NCI-H2081 treated with DMSO at 0.1 percent for 48 hours (cell line): Measurements from ENCODE around the gene SLC24A3.

Experiments
- DNase-seq: peaks from one replicate; lab custom pipeline; 2025; lab: John Stamatoyannopoulos, UW

SLC24A3 gene

DNA sequence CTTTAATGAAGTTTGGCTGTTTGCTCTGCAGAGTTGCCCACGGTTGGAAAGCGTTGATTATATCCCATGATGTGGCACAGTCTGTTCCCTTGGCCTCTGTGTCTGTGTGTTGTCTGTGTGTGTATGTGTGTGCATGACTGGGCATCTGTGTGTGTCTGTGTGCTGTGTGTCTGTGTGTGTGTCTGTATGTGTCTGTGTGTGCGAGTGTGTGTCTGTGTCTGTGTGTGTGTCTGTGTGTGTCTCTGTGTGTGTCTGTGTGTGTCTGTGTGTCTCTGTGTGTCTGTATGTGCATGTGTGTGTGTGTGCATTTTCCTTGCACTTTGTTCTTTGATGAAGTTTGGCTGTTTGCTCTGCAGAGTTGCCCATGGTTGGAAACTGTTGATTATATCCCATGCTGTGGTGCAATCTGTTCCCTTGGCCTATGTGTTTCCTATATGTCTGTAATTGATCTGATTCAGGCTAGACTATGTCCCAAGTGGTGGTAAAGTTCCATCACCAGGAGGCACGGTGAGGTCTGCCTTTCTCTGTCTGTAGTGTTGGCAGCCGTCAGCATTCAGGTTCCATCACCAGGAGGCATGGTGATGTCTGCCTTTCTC, 467.6 kb downstream of the SLC24A3 start:
- no peak for DNase-seq

DNA sequence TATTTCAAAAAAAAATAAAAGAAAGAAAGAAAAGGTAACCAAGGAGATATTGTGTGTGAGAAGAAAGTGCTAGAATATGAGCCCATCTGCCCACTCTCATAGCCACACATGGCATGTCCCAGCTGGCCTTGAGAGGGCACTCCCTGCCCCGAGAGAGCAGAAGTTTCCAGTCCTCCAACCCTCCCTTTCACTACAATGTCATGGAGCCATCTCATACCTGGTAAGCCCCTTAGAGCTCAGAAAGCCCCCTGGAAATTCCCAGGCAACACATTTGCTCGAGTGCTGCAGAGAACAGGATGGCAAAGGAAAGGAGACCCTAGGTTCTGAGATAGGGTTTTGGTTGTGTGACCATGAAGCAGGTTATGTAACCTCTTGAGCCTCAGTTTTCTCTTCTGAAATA, 469.8 kb downstream of the SLC24A3 start:
- DNase-seq = no peak

DNA sequence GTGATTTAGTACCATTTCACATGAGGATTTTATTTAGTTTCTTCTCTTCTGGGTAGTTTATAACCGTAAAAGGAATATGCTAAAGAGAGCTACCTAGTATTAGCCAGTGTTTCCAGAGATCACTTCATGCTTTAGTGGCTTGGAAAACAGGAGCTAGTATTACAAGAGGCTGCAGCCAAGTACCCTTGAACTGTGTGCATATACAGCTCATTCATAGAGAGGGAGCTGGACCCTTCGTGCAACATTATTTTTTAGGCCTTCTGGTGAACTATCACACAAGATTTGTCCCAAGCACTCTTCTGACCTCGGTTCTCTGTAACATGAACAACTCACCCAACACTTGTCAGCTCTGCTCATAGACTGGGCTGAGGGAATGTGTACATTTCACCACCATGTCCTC, 470.7 kb downstream of the SLC24A3 start:
- DNase-seq = no peak

DNA sequence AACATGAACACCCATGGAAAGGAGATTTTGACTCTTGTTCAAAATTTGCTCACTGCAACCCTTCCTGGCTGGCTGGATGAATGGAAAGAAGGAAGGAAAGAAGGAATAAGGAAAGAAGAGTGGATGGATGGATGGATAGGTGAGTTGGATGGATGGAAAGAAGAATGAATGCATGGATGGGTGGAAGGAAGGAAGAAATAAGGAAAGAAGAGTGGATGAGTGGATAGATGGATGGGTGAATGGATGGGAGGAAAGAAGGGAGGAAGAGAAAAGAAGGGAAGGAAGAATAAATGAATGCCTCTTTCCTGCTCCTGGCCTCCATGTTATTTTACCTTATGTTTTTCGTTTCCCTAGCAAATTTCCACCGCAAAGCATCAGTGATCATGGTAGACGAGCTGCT, 471.4 kb downstream of the SLC24A3 start:
- DNase-seq = no peak

DNA sequence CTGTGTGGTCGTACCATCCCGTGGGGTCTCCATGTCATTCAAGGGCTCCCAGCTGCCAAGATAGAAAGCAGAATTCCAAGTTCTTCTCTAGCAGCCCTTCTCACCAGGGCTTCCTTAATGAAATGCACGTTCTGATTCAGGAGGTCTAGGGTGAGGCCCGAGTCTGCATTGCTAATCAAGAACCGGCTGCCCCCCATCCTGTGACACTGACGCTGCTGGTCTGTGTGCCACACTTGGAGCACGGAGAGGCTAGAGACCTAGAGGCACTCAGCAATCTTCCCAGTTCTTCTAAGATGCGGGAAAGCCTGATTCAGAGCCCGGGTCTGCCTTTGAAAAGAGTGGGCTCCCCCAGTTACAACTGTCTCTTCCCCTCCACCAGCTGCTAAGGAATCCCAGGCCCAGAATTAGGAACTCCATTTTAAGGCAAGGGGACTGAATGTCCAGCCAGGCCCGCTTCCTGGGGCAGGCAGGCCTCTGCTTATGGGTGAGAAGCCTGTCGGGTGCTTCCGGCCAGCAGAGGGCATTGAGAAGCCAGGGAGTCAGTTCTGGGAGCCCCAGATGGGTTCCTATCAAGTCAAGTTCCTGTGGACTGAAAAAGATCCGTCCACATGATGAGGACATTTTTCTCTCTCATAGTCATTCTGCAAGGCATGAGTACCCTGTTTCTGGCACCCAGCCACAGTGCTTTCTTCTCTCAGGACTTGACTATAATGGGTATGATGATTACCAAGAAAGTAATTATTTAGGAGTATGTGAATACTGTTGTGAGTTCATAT, 475.8 kb downstream of the SLC24A3 start:
- DNase-seq = no peak

DNA sequence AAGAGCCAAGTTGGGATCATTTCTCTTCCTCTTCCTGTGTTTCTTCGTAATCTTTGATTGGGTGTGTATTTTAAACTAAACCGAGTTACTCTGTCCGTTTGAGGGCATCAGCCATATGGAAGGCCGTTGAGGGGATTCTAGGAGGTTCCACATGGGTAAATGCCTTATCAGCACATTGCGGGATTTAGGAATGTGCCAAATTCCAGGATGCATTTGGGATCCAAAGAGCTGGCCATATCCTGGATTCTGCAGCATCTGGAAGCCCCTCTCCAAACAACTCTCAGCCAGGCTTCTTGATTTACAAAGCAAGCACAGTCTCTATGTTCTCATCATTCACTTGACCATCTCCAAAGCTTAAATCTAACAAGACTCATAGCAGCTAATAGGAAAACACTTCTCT, 478.0 kb downstream of the SLC24A3 start:
- no peak for DNase-seq

DNA sequence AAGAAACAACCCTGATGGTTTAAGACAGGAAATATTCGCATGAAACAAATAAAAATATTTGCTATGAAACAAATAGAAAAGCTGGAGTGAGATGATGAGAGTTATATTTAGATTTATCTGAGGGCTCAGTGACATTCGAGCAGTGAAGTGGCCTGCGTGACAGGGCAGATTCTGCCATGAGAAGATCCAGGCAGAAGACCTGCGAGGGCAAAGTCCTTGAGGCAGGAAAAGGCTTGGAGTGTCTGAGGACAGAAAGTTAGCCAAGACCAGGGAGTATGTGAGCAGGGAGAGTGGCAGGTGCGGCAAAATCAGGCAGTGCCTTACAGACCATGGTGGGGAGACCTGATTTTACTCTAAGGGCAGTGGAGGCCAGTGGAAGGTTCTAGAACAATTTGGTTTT, 478.7 kb downstream of the SLC24A3 start:
- no peak for DNase-seq

DNA sequence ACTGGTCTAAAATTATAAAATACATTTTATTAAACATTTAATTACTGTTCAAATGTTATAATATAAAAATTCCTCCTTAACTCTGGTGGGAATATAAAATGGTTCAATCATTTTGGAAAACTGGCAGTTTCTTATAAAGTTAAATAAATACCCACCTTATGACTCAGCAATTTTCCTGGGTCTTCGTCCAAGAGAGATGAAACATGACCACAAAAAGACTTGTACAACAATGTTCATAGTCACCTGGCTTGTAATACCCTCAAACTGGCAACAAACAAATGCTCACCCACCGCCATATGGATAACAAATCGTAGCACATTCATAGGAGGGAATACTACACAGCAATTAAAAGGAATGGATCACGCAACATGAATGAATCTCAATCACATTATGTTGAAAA, 479.7 kb downstream of the SLC24A3 start:
- no peak for DNase-seq

DNA sequence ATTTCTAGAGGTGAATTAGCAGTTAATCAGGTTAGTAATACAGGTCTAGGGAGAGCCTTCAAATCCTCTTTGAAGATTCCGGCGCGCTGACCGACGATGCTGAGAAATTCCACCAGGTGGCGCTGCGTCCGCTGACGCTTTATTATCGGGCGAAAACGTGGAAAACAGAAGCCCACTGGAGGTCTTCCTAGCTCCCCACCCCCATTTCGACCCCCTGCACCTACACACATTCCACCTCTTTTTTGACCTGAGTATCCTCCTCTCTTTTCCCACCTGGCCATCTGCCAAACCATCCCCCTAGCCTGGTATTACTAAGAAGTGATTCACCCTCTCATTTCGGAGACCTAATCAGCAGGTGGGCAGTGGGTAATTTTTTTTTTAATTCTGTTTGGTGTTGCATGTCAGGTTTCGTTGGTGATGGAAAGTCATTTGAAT, 480.3 kb downstream of the SLC24A3 start:
- DNase-seq = no peak

DNA sequence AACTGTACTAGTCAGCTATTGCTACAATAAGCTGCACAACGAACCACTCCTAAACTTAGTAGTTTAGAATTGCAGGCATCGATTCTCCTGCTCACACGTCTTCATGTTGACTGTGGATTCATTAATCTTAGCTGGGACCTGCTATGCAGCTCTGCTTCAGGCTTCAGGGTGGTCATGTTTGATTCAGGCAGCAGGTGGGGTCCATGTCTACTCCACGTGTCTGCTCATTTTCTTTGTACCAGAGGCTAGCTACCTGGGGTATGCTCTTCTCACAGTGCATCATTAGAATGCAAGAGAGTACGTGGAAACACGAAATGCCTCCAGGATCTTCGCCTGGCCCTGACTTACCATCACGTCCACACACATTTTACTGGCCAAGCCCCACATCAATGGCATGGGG, 481.1 kb downstream of the SLC24A3 start:
- DNase-seq = no peak

DNA sequence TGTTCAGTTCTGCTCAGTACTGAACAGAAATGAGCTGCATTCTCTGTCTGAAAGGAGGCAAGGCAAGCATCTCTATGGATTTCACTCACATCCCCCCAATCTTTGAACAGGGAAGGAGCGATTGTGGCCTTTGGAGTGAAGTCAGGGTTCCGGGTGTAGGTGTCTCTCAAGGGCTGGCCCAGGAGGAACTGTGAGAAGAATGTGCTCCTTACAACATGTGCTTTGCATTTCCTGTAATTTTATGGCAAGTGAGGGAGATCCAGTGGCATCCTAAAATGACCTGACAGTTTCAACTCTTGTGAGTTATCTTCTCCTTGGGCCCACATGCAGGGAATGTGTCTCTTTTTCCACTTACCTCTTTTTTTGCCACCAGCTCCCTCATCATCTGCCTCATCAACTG, 482.6 kb downstream of the SLC24A3 start:
- DNase-seq = no peak

DNA sequence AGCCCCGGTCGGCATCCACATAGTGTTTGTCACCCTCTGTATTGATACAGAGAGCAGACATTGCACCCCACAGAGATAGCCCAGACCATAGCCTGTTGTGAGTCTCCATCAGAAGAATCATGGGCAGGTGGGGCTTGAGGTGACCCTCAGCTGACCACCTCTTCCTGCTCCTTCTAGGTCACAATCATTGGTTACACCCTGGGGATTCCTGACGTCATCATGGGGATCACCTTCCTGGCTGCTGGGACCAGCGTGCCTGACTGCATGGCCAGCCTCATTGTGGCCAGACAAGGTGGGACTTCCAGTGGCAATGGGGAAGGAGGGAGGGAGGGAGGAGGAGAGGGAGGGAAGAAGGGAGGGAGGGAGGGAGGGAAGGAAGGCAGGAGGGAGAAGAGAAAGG, 484.2 kb downstream of the SLC24A3 start:
- no peak for DNase-seq

DNA sequence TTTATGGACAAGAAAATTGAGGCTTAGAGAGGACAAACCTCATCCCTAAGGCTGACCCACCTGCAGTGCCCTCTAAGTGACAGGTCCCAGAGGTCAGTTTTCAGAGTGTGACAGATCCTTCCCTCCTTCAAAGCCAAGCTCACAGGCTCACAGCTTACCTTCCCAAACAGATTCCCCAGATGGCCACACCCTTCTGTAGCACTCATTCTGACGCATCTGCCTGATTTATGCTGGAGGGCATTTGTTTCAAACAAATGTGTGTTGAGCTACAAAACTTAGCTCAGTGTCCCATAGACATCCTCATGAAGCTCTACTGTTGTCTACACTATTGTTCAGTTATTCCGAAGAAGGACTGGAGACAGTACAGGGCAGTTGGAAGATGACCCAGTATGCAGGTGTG, 485.0 kb downstream of the SLC24A3 start:
- DNase-seq = no peak

DNA sequence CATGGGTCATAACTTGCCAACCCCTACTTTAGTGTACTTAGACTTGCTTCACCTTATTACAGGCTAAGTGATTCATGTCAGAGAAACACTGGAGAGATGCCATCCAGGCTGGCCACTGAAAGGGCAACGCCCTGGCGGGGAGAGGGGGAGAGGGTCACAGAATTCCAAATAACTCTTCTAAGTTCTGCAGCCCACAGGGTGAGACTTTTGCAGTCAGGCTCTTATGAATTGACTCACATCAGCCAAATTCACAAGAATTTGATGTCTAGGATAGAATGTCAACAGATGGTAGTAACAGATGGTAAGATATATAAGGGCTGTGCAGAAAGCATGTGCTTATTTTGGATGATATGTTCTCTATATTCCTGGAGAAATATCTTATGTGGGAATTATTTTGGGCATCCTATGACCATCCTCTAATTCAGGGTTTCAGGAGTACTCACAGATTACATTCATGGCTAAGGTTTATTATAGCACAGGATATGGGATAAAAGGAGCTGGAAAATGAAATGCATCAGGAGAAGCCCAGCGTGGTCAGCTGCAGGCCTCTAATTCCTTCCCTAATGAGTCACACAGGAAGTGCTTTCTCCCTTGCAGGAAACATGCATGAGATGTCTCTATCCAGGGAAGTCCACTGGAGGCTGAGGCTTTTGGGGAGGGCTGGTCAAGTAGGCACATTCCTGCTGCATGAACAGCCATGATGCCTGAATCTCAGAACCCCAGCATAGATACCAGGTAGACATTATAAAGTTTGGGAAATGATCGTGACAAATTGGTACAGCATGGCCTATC, 486.9 kb downstream of the SLC24A3 start:
- no peak for DNase-seq

DNA sequence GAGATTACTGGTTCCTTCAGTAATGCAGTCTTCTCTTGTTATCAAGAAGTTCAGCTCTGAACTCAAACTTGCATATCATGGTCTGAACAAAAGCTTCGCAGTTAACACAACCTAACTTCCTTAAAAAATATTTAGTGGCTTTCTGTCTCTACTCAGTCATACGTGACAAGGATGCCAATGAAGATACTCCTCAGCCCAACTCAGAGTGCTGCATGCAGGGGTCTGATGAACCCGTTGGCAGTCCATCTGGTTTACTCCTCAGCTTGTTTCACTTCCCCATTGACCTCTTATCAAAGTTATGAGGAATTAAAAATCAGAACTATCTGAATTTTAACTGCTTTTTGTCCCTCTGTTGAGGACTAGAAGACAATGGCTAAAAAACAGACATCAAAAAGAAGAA, 489.0 kb downstream of the SLC24A3 start:
- no peak for DNase-seq

DNA sequence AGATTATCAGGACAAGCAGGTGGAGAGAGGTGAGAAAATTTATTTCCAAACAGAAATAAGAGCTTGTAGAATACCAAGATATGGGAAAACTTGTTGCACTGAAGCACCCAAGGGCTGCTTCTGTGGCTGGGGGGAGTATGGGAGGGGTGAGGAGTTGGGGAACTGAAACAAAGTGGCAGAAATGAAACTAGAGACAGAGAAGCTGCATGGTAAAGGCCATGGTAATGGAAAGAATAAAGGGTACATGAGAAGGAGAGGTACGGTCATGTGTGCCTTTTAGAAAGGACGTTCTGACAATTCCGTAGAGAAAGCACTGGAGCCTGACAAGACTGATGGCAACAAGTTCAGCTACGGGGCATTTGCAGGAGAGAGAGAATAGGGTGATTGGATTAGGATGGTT, 494.0 kb downstream of the SLC24A3 start:
- DNase-seq = no peak

DNA sequence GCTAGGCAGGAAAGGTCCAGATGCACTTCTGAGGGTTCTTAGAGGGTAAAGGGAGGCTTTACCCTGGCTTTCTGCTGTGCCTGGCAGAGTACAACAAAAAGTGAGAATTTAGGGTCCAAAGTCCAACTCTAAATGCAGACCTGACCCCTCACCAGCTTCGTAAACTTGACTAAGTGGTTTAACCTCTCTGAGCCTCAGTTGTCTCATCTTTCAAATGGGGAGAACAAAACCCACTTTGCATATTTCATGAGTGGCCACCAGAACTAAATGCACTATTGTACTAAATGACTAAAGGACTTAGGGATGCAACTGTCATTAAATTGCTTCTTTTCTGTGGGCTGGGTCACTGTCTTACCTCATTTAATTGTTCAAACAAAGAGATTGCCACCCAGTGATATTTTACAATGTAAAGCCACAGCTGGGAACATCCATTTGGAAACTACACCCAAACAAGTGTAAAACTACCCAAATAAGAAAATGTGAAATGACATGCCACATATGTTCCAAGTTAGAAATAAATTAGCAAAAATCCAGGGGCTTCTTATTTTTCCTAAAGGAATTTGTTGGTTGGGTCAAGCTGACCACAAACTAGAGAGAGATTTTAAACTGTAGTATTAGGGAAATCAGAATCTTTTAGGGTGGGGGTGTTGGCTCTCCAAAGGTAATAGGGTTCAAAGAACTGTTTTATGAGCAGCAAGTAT, 497.3 kb downstream of the SLC24A3 start:
- DNase-seq = no peak

DNA sequence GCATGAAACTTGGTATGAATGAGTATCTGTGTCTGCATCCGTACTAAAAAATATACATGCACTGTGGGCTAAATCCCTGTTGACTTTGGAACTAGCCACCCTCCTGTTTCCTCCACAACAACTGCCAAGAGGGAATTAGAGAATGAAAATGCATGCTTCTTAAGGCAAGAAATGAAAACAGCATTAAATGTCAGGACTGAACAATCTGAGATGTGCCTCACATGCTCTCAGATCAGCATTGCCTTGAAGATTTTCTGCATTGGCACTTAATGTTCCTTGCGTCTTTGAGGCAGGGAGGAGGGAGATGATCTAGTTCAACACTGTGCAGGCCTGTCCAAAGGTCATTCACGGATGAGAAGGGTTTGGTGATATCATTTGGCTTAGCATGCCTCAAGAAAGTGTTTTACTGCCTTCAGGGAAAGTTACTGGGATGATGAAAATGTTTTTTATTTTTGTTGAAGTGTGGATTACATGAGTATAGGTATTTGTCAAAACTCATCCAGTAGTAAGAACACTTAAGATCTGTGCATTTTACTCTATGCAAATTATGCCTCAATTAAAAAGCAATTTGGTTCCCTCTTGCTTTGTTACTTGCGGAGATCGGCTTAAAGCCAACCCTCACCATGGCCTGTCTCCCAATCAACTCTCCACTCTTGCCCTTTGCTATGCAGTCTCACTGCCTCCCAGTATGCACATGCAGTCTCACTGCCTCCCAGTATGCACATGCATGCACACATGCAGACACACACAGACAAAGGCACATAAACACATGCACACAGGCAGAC, 498.1 kb downstream of the SLC24A3 start:
- DNase-seq = no peak

DNA sequence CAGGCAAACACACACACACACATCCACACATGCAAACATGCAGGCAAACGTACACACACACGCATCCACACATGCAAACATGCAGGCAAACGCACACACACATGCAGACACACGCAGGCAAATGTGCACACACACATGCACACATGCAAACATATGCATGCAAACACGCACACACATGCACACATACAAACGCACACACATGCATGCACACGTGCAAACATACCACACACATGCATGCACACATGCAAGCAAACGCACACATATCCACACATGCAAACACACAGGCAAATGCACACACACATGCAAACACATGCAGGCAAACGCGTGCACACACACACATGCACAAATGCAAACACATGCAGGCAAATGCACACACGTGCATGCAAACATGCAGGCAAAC, 498.7 kb downstream of the SLC24A3 start:
- no peak for DNase-seq

DNA sequence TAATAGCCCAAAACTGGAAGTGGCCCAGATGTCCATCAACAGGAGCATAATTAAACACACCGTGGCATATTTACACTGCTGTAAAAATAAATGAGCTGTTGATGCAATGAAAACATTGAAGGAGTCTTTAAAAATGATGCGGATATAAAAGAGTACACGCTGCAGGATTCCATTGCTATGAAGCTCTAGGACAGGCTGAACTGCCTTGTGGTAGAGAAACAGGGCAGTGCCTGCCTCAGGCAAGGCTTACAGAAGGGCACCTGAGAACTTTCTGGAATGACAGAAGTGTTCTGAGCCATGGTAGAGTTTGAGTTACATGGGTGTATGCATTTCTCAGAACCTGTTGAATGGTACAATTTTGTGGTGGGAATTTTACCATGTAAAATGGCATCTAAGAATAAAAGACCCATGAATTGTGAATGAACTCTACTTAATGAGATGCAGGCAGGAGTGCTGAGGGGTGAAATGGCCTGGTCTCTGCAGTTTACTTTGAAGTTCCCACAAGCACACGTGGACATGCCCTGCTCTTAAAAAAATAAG, 500.3 kb downstream of the SLC24A3 start:
- no peak for DNase-seq

DNA sequence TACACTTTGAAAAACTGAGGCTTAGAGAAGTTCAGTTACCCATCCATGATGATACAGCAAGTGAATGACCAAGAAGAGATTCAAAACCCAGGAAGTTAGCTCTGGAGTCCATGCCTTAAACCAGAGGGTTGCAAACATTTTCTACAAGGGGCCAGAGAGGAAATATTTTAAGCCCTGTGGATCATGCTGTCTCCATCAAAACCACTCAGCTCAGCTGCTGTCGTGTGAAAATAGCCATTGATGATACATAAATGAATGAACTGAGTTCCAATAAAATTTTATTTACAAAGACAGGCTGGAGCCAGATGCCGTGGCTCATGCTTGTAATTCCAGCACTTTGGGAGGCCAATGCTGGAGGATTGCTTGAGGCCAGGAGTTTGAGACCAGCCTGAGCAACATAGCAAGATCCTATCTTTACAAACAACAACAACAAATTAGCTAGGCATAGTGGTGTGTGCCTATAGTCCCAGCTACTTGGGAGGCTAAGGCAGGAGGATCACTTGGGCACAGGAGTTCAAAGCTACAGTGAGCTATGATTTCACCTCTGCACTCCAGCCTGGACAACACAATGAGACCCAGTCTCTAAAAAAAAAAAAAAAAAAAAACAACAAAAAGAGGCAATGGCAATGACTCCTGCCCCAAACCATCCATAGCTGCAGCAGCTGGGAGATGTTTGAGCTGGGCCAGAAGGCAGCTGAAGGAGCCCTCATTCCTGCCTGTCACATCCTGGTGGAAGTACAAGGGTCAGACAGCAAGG, 501.6 kb downstream of the SLC24A3 start:
- DNase-seq = no peak
